ENCODE measurements around the gene RIPPLY3.

Gene RIPPLY3

GRCh38 chr21:37055271-37055855, 48.9 kb downstream of the RIPPLY3 start:
- no peaks in the 10 kb centered on the region for H3K9me3 ChIP-seq (ENCODE audit: severe bottlenecking)
- no peak for DNase-seq (ENCODE audit: low spot score)
- H3K36me3 ChIP-seq (ENCODE audit: low read depth), result no peaks in the 10 kb centered on the region
- peaks cover 5% of the 10 kb centered on the region for H3K4me1 ChIP-seq (ENCODE audit: insufficient read depth, poor library complexity, severe bottlenecking)
- no peak overlapping the region for H3K4me3 ChIP-seq (ENCODE audit: severe bottlenecking)
- H3K27me3 ChIP-seq (ENCODE audit: insufficient read depth, poor library complexity, severe bottlenecking), result no peaks in the 10 kb centered on the region
- TF ChIP-seq CTCF (IDR thresholded peaks at IDR 0.05; ENCODE audit: poor library complexity, severe bottlenecking), result no peak
- no peak overlapping the region for H3K27ac ChIP-seq (ENCODE audit: poor library complexity, severe bottlenecking)
- no peak for ATAC-seq (ENCODE audit: low read depth)

- ATAC-seq (ENCODE audit: low read depth), result no peak
- H3K4me1 ChIP-seq (ENCODE audit: insufficient read depth, poor library complexity, severe bottlenecking), result peaks cover 9% of the 10 kb centered on the region
- no peaks in the 10 kb centered on the region for H3K27me3 ChIP-seq (ENCODE audit: insufficient read depth, poor library complexity, severe bottlenecking)
Observed at GRCh38 chr21:37057614-37058013, 51.1 kb downstream of the RIPPLY3 start.

GRCh38 chr21:37058261-37058660, 51.8 kb downstream of the RIPPLY3 start:
- no peaks in the 10 kb centered on the region for H3K27me3 ChIP-seq (ENCODE audit: insufficient read depth, poor library complexity, severe bottlenecking)
- no peak for DNase-seq (ENCODE audit: low spot score)
- H3K36me3 ChIP-seq (ENCODE audit: low read depth), result no peaks in the 10 kb centered on the region
- no peak overlapping the region for H3K4me3 ChIP-seq (ENCODE audit: severe bottlenecking)
- no peak for TF ChIP-seq CTCF (IDR thresholded peaks at IDR 0.05; ENCODE audit: poor library complexity, severe bottlenecking)
- ATAC-seq (ENCODE audit: low read depth), result no peak
- H3K4me1 ChIP-seq (ENCODE audit: insufficient read depth, poor library complexity, severe bottlenecking), result peaks cover 9% of the 10 kb centered on the region
- no peak overlapping the region for H3K27ac ChIP-seq (ENCODE audit: poor library complexity, severe bottlenecking)
- H3K9me3 ChIP-seq (ENCODE audit: severe bottlenecking), result no peaks in the 10 kb centered on the region

More at GRCh38 chr21:37057614-37058013, 51.1 kb downstream of the RIPPLY3 start:
- no peak for TF ChIP-seq CTCF (IDR thresholded peaks at IDR 0.05; ENCODE audit: poor library complexity, severe bottlenecking)
- Histone ChIP-seq H3K36me3 (ENCODE audit: low read depth) (no peaks in the 10 kb centered on the region), H3K9me3 (ENCODE audit: severe bottlenecking) (no peaks in the 10 kb centered on the region), H3K4me3 (ENCODE audit: severe bottlenecking) (no peak overlapping the region), H3K27ac (ENCODE audit: poor library complexity, severe bottlenecking) (no peak overlapping the region)
- no peak for DNase-seq (ENCODE audit: low spot score)

- no peak for ATAC-seq (ENCODE audit: low read depth)
- H3K9me3 ChIP-seq (ENCODE audit: severe bottlenecking), result no peaks in the 10 kb centered on the region
- no peak for TF ChIP-seq CTCF (IDR thresholded peaks at IDR 0.05; ENCODE audit: poor library complexity, severe bottlenecking)
- peaks cover 9% of the 10 kb centered on the region for H3K4me1 ChIP-seq (ENCODE audit: insufficient read depth, poor library complexity, severe bottlenecking)
- H3K27me3 ChIP-seq (ENCODE audit: insufficient read depth, poor library complexity, severe bottlenecking), result no peaks in the 10 kb centered on the region
- DNase-seq (ENCODE audit: low spot score), result no peak
- no peak overlapping the region for H3K4me3 ChIP-seq (ENCODE audit: severe bottlenecking)
- no peak overlapping the region for H3K27ac ChIP-seq (ENCODE audit: poor library complexity, severe bottlenecking)
- H3K36me3 ChIP-seq (ENCODE audit: low read depth), result no peaks in the 10 kb centered on the region
Observed at GRCh38 chr21:37059181-37059580, 52.7 kb downstream of the RIPPLY3 start.

- ATAC-seq (ENCODE audit: low read depth), result peak; percentile 98
- DNase-seq (ENCODE audit: low spot score), result no peak
Observed at GRCh38 chr21:37060296-37060695, 53.8 kb downstream of the RIPPLY3 start.

More at GRCh38 chr21:37060296-37060695, 53.8 kb downstream of the RIPPLY3 start:
- Histone ChIP-seq H3K4me1 (ENCODE audit: insufficient read depth, poor library complexity, severe bottlenecking) (peaks cover 9% of the 10 kb centered on the region), H3K9me3 (ENCODE audit: severe bottlenecking) (no peaks in the 10 kb centered on the region), H3K4me3 (ENCODE audit: severe bottlenecking) (no peak overlapping the region), H3K36me3 (ENCODE audit: low read depth) (peaks cover 7% of the 10 kb centered on the region), H3K27ac (ENCODE audit: poor library complexity, severe bottlenecking) (no peak overlapping the region), H3K27me3 (ENCODE audit: insufficient read depth, poor library complexity, severe bottlenecking) (no peaks in the 10 kb centered on the region)
- peak; percentile 21 for TF ChIP-seq CTCF (IDR thresholded peaks at IDR 0.05; ENCODE audit: poor library complexity, severe bottlenecking)

Data from RWPE2 (cell line).